Left renal pelvis (tissue), 4 donors: ENCODE measurements around the gene NEK6. TPM values are rescaled to one million over a fixed set of nuclear protein-coding genes. Genes with fewer than 3 reads are reported as not detected.

Experiments used
- DNase-seq, 4 donors: peaks; one replicate each; pipeline ENCODE4 v3.0.0-alpha.2; 2013; ENCODE audit warnings: low read depth in 4 of 4, low spot score in 3 of 4
- polyA plus RNA-seq, 4 donors: library from polyadenylated mRNA; unstranded; fragments of 120-200 nt; gene quantifications; one replicate each; pipeline ENCODE4 v1.2.1, GENCODE V29; 2013; ENCODE audit not compliant: insufficient read length in 4 of 4

The NEK6 gene
- polyA plus RNA-seq, 4 donors: 26.6 to 65.1 (median 28.6) TPM

- DNase-seq: no peak
Observed at GRCh38 chr9:124293718-124294506, 36.2 kb downstream of the NEK6 start.

- DNase-seq: peak in 2 of 4 donors; percentile 60 to 63
Observed at GRCh38 chr9:124295159-124295794, 37.5 kb downstream of the NEK6 start.

GRCh38 chr9:124296094-124296493 is 38.3 kb downstream of the NEK6 start:
- no peak for DNase-seq

GRCh38 chr9:124296796-124297550 is 39.2 kb downstream of the NEK6 start:
- no peak for DNase-seq

GRCh38 chr9:124297551-124297901 is 39.8 kb downstream of the NEK6 start:
- DNase-seq: no peak

DNA sequence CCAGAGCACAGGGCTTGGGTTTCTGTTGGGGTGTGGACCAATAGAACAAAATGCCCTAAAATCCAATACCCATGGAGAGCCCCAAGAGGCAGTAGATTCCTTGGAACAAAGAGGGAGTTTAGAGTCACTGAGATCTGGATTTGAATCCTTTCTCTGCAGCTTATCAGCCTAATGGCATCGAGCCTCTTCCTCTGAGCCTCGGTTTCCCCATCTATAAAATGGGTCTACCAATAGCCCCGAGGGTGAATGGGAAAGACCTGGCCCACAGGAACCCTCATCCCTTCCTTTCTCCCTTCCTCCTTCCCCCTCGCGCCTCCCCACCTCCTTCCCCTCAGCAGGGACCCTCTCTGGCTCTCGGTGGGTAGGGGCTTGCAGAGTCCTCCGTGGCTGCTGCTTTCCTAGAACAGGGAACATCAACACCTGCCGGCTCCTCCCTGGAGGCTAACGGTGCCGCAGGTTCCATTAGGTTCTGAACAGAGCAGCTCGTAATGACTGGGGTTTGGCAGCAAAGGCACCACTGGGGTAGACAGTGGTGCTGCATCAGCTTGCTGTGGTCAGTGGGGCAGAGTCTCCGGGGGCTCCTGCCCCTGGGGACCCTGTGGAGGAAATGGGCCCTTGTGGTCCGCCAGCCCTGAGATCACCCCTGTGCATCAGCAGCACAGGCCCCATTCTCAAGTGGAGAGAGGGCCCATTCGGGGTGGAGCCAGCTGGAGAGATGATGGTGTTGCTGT is 40.3 kb downstream of the NEK6 start:
- no peak for DNase-seq

- DNase-seq: no peak
Observed at GRCh38 chr9:124298646-124299235, 41.0 kb downstream of the NEK6 start.

- DNase-seq: no peak
Observed at GRCh38 chr9:124299515-124300090, 41.9 kb downstream of the NEK6 start.

- DNase-seq: no peak
Observed at GRCh38 chr9:124300312-124300711, 42.6 kb downstream of the NEK6 start.

DNA sequence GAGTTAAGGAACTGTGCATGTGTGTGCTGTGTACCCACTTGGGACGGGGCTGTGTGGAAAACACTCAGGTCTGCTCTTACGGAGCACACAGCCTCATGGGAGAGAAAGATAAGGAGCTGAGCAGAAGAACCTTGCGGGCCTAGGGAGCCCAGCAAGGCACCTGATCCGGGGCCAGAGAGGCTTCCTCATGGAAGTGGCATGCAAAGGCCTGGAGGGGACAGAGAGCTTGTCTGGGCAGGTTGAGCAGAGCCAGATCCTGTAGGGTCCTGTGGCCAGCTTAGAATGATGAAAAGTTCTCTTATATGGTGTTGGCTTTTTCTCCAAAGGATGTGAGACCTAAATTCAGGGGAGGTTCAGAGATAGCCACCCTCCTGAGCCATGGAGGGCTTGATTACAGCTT is 45.2 kb downstream of the NEK6 start:
- DNase-seq: no peak

DNA sequence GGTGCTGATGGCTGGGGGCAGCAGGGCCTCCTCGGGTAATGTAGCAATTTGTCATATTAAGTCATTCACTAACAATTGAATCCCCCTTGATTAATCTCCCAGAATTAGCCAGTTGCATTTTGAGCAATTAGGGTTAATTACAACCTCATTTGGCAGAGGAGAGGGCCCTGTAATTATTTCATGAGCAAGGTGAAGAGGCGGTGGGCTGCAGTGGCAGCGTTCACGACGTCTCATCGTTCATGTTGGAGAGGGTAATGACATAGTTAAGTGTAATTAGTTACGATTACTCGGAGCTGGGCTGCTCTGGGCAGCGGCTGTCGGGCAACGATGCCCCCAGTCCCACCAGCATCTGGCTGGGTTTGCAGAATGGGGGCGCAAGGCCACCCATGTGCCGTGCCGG is 46.0 kb downstream of the NEK6 start:
- no peak for DNase-seq

DNA sequence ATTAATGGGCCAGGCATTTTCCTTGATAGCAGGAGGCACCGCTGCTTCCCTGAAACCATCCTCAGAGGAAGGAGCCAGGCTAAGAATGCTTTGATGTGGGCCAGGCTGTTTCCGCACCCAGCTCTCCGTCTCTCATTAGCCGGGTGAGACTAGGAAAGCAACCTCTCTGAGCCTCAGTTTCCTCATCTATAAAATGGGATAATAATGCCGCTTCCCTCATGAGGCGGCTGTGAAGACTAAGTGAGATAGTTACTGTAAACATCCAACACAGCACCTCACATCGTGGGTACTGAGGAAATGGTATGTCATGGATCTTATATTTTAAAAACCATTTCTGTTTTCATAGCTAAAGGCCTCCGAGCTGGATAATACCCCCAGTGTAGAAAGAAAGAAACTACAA is 46.5 kb downstream of the NEK6 start:
- DNase-seq: no peak

DNA sequence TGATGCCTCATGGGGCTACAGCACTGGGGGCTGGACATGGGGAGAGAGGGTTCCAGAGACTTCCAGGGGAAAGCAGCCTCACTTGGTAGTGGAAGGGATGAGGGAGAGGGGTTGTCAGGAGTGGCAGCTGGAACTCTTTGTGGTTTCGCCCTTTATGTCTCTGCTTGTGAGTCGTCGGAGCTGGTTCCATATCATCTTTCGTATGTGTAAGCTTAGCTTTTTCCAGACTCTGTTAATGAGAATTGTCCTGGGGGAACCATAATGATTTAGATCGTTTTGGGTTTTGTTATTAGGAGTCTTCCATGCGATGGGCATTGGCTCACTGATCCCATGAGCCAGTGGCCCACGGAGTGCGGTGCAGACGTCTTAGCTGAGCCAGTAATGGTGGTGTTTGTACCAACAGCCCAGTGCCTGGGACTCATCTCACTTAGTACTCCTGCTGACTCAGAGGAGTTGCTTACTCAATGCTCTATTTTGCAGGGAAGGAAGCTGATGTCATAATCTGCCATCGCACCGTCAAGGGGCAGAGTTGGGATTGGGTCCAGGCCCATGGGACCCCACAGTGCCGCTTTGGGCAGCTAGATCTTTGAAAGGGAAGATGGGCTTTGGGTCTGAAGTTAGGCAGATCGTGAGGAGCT is 48.5 kb downstream of the NEK6 start:
- no peak for DNase-seq

DNA sequence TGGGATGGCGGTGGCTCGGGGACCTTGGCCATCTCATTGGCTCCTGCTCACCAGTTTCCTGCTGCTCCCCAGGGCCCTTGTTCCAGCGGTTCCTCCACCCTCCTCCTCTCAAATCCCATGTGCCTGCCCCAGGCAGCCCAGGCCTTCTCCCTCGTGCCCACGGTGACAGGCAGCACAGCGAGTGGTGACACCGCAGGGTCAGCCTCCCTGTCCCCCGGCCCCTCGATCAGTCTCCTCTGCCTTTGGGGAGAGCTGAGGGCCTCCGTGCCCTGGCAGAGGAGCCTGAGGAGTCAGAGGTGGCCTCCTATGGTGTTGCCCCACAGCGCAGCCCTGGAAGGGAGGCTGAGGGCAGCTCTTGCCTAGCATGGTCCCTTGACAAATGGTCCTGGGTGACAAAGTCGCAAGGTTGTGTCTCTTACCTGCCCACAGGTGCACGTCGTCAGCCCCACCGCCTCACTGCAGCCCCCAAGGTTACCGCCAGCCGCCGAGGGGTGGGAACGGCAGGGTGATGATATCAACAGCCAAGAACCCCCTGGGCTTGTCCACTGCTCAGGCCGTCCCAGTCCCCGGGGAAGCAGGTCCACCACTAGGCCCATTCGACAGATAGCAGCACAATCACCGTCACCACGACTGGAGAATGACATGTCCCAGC is 49.8 kb downstream of the NEK6 start:
- no peak for DNase-seq

- no peak for DNase-seq
Observed at GRCh38 chr9:124308606-124309491, 51.1 kb downstream of the NEK6 start.

GRCh38 chr9:124309667-124310084 is 51.9 kb downstream of the NEK6 start:
- no peak for DNase-seq

DNA sequence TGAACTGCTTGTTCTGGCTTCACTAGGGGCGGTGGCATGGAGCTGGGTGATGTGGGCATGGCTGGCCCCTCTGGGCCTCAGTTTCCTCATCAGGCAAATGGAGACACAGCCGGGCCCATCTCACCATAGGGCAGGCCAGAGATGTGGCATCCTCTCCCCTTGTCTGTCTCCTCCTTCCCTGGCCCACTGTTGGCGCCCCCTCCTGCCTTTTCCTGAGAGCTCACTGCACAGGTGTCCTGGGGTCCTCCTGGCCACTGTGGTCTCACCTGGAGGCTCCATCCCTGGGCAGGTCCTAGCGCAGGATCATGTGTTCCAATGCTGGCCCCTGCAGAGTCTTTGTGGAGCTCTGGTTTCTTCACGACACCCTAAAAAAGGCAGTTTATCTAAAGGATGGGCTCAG is 53.5 kb downstream of the NEK6 start:
- no peak for DNase-seq
